ENCODE data around the gene STXBP6.

- TF ChIP-seq CTCF (IDR thresholded peaks at IDR 0.05) (no peak), EZH2 (IDR thresholded peaks at IDR 0.05) (no peak), EZH2phosphoT487 (IDR thresholded peaks at IDR 0.05) (no peak)
Measured at GRCh38 chr14:24956104-24956503, 93.8 kb downstream of the STXBP6 start.

Data from neural progenitor cell (in vitro differentiated cells).